Measurements from ENCODE around the gene SLC7A6OS. TPM values are rescaled to one million over a fixed set of nuclear protein-coding genes. Genes with fewer than 3 reads are reported as not detected.

Gene SLC7A6OS
- polyA plus RNA-seq, 1 experiment: 10.9 TPM

- ChIA-PET POLR2A (no interaction called here), CTCF (interaction anchor here (1.2 to 1.4 kb wide), 3 partner anchors 16 to 49 kb away, joined by 3 to 4 read pairs (median 3); partner anchors contain the start of gene SLC7A6)
- H3K27me3 ChIP-seq (ENCODE audit: control insufficient read depth, insufficient read depth, low read length): no peaks in the 10 kb centered on the region
- H3K9me3 ChIP-seq (ENCODE audit: control insufficient read depth, insufficient read depth, low read length): no peaks in the 10 kb centered on the region
- no peak for TF ChIP-seq CTCF (IDR thresholded peaks at IDR 0.05; ENCODE audit: low read depth, low read length)
- H3K4me3 ChIP-seq (ENCODE audit: low read depth, low read length): no peak overlapping the region
- no peak overlapping the region for H3K27ac ChIP-seq (ENCODE audit: low read depth, low read length)
- no peak for DNase-seq (ENCODE audit: low read depth, low spot score)
Measured at GRCh38 chr16:68279726-68280558, 30.8 kb downstream of the SLC7A6OS start.

GRCh38 chr16:68276223-68276622 is 34.5 kb downstream of the SLC7A6OS start:
- no peak overlapping the region for H3K4me3 ChIP-seq (ENCODE audit: low read depth, low read length)
- ChIA-PET POLR2A (no interaction called here), CTCF (interaction anchor here (0.9 kb wide), 1 partner anchor 12 kb away, joined by 3 read pairs; the partner anchor contains the start of gene SLC7A6)
- no peak for DNase-seq (ENCODE audit: low read depth, low spot score)
- H3K27ac ChIP-seq (ENCODE audit: low read depth, low read length): no peak overlapping the region
- TF ChIP-seq CTCF (IDR thresholded peaks at IDR 0.05; ENCODE audit: low read depth, low read length): no peak
- no peaks in the 10 kb centered on the region for H3K27me3 ChIP-seq (ENCODE audit: control insufficient read depth, insufficient read depth, low read length)
- H3K9me3 ChIP-seq (ENCODE audit: control insufficient read depth, insufficient read depth, low read length): no peaks in the 10 kb centered on the region

DNA sequence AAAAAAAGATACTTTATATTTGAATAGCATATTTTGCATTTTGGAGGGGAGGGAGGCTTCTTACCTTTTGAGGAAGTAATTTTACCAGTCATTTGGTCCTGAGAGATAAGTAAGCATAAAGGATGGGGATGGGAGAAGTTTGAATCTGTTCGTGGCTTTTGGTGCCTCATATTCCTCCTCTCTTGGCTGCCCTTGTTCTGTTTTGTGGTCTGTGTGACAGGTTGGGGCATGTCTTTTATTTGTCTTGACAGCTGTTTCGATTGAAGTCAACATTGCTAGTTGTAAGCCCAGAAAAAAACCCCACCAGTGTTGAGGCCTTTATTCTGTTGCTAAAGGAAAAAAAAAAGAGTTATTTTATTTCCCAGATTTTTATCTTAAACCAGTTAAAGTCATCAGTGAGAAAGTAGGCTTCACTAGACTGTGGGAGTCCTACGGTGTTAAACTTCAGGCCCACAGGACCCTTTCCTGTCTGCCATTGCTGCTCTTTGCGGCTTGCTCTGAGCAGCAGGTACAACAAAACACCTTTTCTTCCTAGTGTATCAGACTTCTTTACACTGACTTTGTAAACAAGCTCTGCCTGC is 35.0 kb downstream of the SLC7A6OS start:
- Histone ChIP-seq H3K9me3 (ENCODE audit: control insufficient read depth, insufficient read depth, low read length) (no peaks in the 10 kb centered on the region), H3K27me3 (ENCODE audit: control insufficient read depth, insufficient read depth, low read length) (no peaks in the 10 kb centered on the region), H3K4me3 (ENCODE audit: low read depth, low read length) (no peak overlapping the region), H3K27ac (ENCODE audit: low read depth, low read length) (peak overlapping the region; percentile 21)
- POLR2A ChIA-PET: no interaction called here
- TF ChIP-seq CTCF (IDR thresholded peaks at IDR 0.05; ENCODE audit: low read depth, low read length): no peak
- DNase-seq (ENCODE audit: low read depth, low spot score): no peak
- CTCF ChIA-PET: interaction anchor here (1.9 kb wide), 1 partner anchor 12 kb away, joined by 12 read pairs; the partner anchor contains the start of gene SLC7A6

GRCh38 chr16:68274441-68274840 is 36.3 kb downstream of the SLC7A6OS start:
- ChIA-PET CTCF (interaction anchor here (1.9 kb wide), 1 partner anchor 11 kb away, joined by 12 read pairs; the partner anchor contains the start of gene SLC7A6), POLR2A (interaction anchor here (0.6 to 0.7 kb wide), 2 partner anchors 47 to 102 kb away, joined by 5 to 12 read pairs; no protein-coding TSS in a partner anchor)
- DNase-seq (ENCODE audit: low read depth, low spot score): no peak
- H3K27me3 ChIP-seq (ENCODE audit: control insufficient read depth, insufficient read depth, low read length): no peaks in the 10 kb centered on the region
- no peak for TF ChIP-seq CTCF (IDR thresholded peaks at IDR 0.05; ENCODE audit: low read depth, low read length)
- H3K9me3 ChIP-seq (ENCODE audit: control insufficient read depth, insufficient read depth, low read length): no peaks in the 10 kb centered on the region
- H3K27ac ChIP-seq (ENCODE audit: low read depth, low read length): no peak overlapping the region
- no peak overlapping the region for H3K4me3 ChIP-seq (ENCODE audit: low read depth, low read length)

DNA sequence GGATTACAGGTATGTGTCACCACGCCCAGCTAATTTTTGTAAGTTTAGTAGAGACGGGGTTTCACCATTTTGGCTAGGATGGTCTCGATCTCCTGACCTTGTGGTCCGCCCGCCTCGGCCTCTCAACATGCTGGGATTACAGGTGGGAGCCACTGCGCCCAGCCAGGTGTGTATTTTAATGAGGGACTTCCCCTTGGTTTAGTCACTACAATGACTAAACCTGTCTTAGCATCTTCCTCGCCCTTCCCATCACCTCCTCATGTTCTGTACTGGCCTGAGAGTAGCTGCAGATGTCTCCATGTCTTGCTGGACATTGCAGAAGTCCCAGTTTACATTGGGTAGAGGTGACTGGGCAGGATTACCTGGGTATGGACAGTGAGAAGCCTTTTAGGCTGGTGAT is 36.9 kb downstream of the SLC7A6OS start:
- ChIA-PET CTCF (interaction anchor here (1.9 kb wide), 1 partner anchor 10 kb away, joined by 12 read pairs; the partner anchor contains the start of gene SLC7A6), POLR2A (no interaction called here)
- DNase-seq (ENCODE audit: low read depth, low spot score): no peak

More for the DNA sequence above, 36.9 kb downstream of the SLC7A6OS start:
- Histone ChIP-seq H3K27me3 (ENCODE audit: control insufficient read depth, insufficient read depth, low read length) (no peaks in the 10 kb centered on the region), H3K9me3 (ENCODE audit: control insufficient read depth, insufficient read depth, low read length) (no peaks in the 10 kb centered on the region), H3K27ac (ENCODE audit: low read depth, low read length) (no peak overlapping the region), H3K4me3 (ENCODE audit: low read depth, low read length) (no peak overlapping the region)
- no peak for TF ChIP-seq CTCF (IDR thresholded peaks at IDR 0.05; ENCODE audit: low read depth, low read length)

Measured in AG04450 (cell line).